GM12878 (cell line): ENCODE data around the gene MARS1. TPM values are rescaled to one million over a fixed set of nuclear protein-coding genes. Genes with fewer than 3 reads are reported as not detected.

Experiments
- ATAC-seq: fragments of 200-7000 bp; cut with Tn5 transposase; 3 replicates; pipeline ENCODE4 v1.9.1; 2020; ENCODE audit warnings: mild to moderate bottlenecking, moderate library complexity
- BruUV-seq: library from RNA; stranded (reverse); fragments of 400-500 nt; replicated peaks from 2 replicates; lab custom pipeline; 2021; lab: Mats Ljungman, UMichigan
- CTCF ChIA-PET: fragments of 300-600 bp; sonication (Branson Sonifier 250); formaldehyde crosslinking; extraction: SDS; loops from one replicate; lab custom pipeline; 2021; ENCODE audit warnings: inconsistent platforms; lab: Yijun Ruan, JAX
- POLR2A ChIA-PET: fragments of 350-600 bp; formaldehyde crosslinking; extraction: SDS; loops from one replicate; lab custom pipeline; 2021; ENCODE audit warnings: inconsistent platforms; lab: Charles Lee
- RAD21 ChIA-PET: fragments of 300-600 bp; sonication (Branson Sonifier 250); formaldehyde crosslinking; loops from one replicate; lab custom pipeline; 2023; ENCODE audit warnings: antibody characterized with exemption; ENCODE audit not compliant: unreplicated experiment; lab: Charles Lee
- SMC1A ChIA-PET: fragments of 300-600 bp; sonication (Branson Sonifier 250); formaldehyde crosslinking; loops from one replicate; lab custom pipeline; 2023; ENCODE audit not compliant: unreplicated experiment, uncharacterized antibody; lab: Charles Lee
- DNase-seq: peaks from one replicate; pipeline ENCODE4 v3.0.0-alpha.2; 2011; ENCODE audit warnings: low read depth, low spot score
- FAIRE-seq: peaks from 3 replicates; lab custom pipeline; 2011; peaks lifted over from hg19 to GRCh38; lab: Jason Lieb, UNC
- H2AFZ ChIP-seq: 2 replicates; pipeline ENCODE4 v1.6.0; 2011; ENCODE audit warnings: low read depth, low read length, control low read depth; ENCODE audit not compliant: control insufficient read depth
- H3K27ac ChIP-seq: 2 replicates; pipeline ENCODE4 v1.5.1; 2011; ENCODE audit warnings: control low read depth; ENCODE audit not compliant: control insufficient read depth, insufficient read depth
- H3K27me3 ChIP-seq, 2 experiments: replicated peaks in 1 of 2; 2 replicates each; pipeline versions ENCODE4 v1.6.0 to v1.6.1; 2011; ENCODE audit warnings: low read length in 1 of 2; ENCODE audit not compliant: control insufficient read depth in 2 of 2, insufficient read depth in 2 of 2
- H3K36me3 ChIP-seq, 2 experiments: 2 replicates each; pipeline ENCODE4 v1.5.1; 2011; ENCODE audit warnings: low read length in 1 of 2; ENCODE audit not compliant: control insufficient read depth in 2 of 2, insufficient read depth in 2 of 2
- H3K4me1 ChIP-seq: 2 replicates; pipeline ENCODE4 v1.6.1; 2011; ENCODE audit warnings: mild to moderate bottlenecking, low read length, moderate library complexity, mixed read lengths; ENCODE audit not compliant: control insufficient read depth, insufficient read depth
- H3K4me2 ChIP-seq: 2 replicates; pipeline ENCODE4 v1.6.0; 2011; ENCODE audit warnings: control low read depth; ENCODE audit not compliant: control insufficient read depth, insufficient read depth
- H3K4me3 ChIP-seq: fragments of 200-600 bp; sonication (generic); 2 replicates; pipeline ENCODE4 v1.5.1; 2016
- H3K79me2 ChIP-seq: 2 replicates; pipeline ENCODE4 v1.6.0; 2011; ENCODE audit warnings: low read length; ENCODE audit not compliant: control insufficient read depth, insufficient read depth
- H3K9ac ChIP-seq: 2 replicates; pipeline ENCODE4 v1.8.0; 2011; ENCODE audit warnings: low read length, control low read depth, mixed read lengths; ENCODE audit not compliant: control insufficient read depth, insufficient read depth
- H3K9me3 ChIP-seq: replicated peaks from 3 replicates; pipeline ENCODE4 v1.5.1; 2011; ENCODE audit warnings: mild to moderate bottlenecking, low read length; ENCODE audit not compliant: control insufficient read depth, insufficient read depth
- H4K20me1 ChIP-seq: 2 replicates; pipeline ENCODE4 v1.6.0; 2011; ENCODE audit not compliant: control insufficient read depth, insufficient read depth
- CBFB ChIP-seq: IDR thresholded peaks from 2 replicates; pipeline ENCODE4 v1.6.1; 2016; ENCODE audit warnings: antibody characterized with exemption, low read depth
- HDAC2 ChIP-seq: fragments of 200-600 bp; sonication (generic); IDR thresholded peaks from 2 replicates; pipeline ENCODE4 v1.6.1; 2017
- MYB ChIP-seq: fragments of 150-350 bp; IDR thresholded peaks from 2 replicates; pipeline ENCODE4 v1.6.1; 2014; ENCODE audit warnings: mild to moderate bottlenecking, low read depth, low read length, borderline replicate concordance
- NR2F1 ChIP-seq: fragments of 450-650 bp; conservative IDR thresholded peaks from 2 replicates; pipeline ENCODE4 v1.6.1; 2017; ENCODE audit warnings: mild to moderate bottlenecking
- SIN3A ChIP-seq: IDR thresholded peaks from 2 replicates; pipeline ENCODE4 v1.6.1; 2012; ENCODE audit warnings: low read depth, low read length, improper control_type of control experiment
- SREBF2 ChIP-seq: IDR thresholded peaks from 2 replicates; pipeline ENCODE4 v1.6.1; 2012; ENCODE audit warnings: mild to moderate bottlenecking, low read length
- SUZ12 ChIP-seq: fragments of 200-600 bp; sonication (generic); IDR thresholded peaks from one replicate; pipeline ENCODE4 v1.6.1; 2018; ENCODE audit warnings: antibody characterized with exemption, mild to moderate bottlenecking; ENCODE audit not compliant: unreplicated experiment
- WGBS: methylation state at CpG from one replicate; pipeline ENCODE4 v1.1.6; 2016; ENCODE audit warnings: low lambda C conversion rate; ENCODE audit not compliant: insufficient replicate concordance, insufficient coverage; ENCODE audit errors: missing lambda C conversion rate; 5-methylcytosine and 5-hydroxymethylcytosine counted together
- in situ Hi-C: fragments of 300-500 bp; cut with MboI; formaldehyde crosslinking; loops from 9 replicates; pipeline ENCODE4 v1.14.3; 2018; ENCODE audit warnings: mixed read lengths
- intact Hi-C: fragments of 100-400 bp; cut with micrococcal nuclease; formaldehyde crosslinking; loops from one replicate; pipeline ENCODE4 v1.14.2; 2022; ENCODE audit not compliant: unreplicated experiment
- polyA plus RNA-seq, 11 experiments: library from polyadenylated mRNA; depleted of rRNA in 4 of 11; unstranded in 6 of 11; stranded (reverse) in 5 of 11; fragments of >200 nt; fragmentation: Nextera tagmentation in 4 of 11; fragmentation: Illumina TruSeq in 1 of 11; extraction: Ambion mirVana in 4 of 11; extraction: Trizol in 1 of 11; gene quantifications; 1 replicate in 1 of 11; 2 replicates in 10 of 11; pipeline versions ENCODE4 v1.2.1 to v1.2.3, GENCODE V29; 2011 to 2016; ENCODE audit warnings: inconsistent platforms in 2 of 11, missing spikeins in 2 of 11, low read depth in 1 of 11
- total RNA-seq, 4 experiments: library from RNA; depleted of rRNA in 3 of 4; stranded (reverse); fragments of >200 nt in 3 of 4; fragmentation: Illumina TruSeq in 1 of 4; extraction: Trizol in 1 of 4; gene quantifications; 2 replicates each; pipeline versions ENCODE4 v1.2.1 to v1.2.3, GENCODE V29; 2013 to 2021
- TF ChIP-seq, protein P1 (sequence below): fragments of 450-650 bp; IDR thresholded peaks from 2 replicates; pipeline ENCODE4 v1.6.1; 2017; ENCODE audit warnings: mild to moderate bottlenecking, low read depth, inconsistent platforms; ENCODE audit not compliant: poor library complexity, severe bottlenecking
- TF ChIP-seq, protein P2 (sequence below), 3 experiments: IDR thresholded peaks in 2 of 3; conservative IDR thresholded peaks in 1 of 3; 2 replicates each; pipeline ENCODE4 v1.5.1; 2011; ENCODE audit warnings: low read depth in 3 of 3, low read length in 3 of 3, mild to moderate bottlenecking in 3 of 3, control low read depth in 2 of 3, moderate library complexity in 2 of 3, inconsistent platforms in 1 of 3, mixed read lengths in 1 of 3; ENCODE audit not compliant: control insufficient read depth in 2 of 3, insufficient read depth in 1 of 3; ENCODE audit errors: extremely low read depth in 1 of 3
- TF ChIP-seq, protein P3 (sequence below): IDR thresholded peaks from 2 replicates; pipeline ENCODE4 v1.6.1; 2011; ENCODE audit warnings: borderline replicate concordance, low read depth, mild to moderate bottlenecking, moderate library complexity, low read length; ENCODE audit not compliant: insufficient read depth, poor library complexity, severe bottlenecking
- TF ChIP-seq, protein P4 (sequence below): fragments of 450-650 bp; IDR thresholded peaks from 2 replicates; pipeline ENCODE4 v1.6.1; 2018; ENCODE audit warnings: mild to moderate bottlenecking, low read depth, moderate library complexity; ENCODE audit not compliant: partially characterized antibody

The MARS1 gene
- total and polyA plus RNA-seq, 10 of the 15 experiments (the other 5 are each of a cell fraction or from before 2014, with no cell fraction given) = 72.3 to 270 (median 153) TPM

DNA sequence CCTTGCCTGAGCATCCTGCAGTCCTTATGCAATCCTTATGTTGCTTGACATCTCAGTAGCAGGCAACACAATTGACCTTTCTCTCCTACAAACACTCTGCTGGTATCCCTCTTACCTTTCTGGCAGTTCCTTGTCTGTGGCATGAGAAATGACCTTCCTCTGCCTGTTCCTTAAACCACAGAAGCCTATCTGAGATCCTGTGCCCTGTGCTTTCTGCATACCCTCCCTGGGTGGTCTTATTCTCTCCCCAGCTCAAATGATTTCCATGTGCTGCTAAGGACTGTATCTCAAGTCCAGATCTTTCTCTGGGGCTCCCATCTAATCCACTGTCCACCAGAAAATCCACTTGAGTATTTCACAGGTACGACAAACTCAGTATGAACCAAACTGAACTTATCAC lies 6.2 kb upstream of the MARS1 start (continued):
- TF ChIP-seq, protein P1, sequence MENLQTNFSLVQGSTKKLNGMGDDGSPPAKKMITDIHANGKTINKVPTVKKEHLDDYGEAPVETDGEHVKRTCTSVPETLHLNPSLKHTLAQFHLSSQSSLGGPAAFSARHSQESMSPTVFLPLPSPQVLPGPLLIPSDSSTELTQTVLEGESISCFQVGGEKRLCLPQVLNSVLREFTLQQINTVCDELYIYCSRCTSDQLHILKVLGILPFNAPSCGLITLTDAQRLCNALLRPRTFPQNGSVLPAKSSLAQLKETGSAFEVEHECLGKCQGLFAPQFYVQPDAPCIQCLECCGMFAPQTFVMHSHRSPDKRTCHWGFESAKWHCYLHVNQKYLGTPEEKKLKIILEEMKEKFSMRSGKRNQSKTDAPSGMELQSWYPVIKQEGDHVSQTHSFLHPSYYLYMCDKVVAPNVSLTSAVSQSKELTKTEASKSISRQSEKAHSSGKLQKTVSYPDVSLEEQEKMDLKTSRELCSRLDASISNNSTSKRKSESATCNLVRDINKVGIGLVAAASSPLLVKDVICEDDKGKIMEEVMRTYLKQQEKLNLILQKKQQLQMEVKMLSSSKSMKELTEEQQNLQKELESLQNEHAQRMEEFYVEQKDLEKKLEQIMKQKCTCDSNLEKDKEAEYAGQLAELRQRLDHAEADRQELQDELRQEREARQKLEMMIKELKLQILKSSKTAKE = no peak
- TF ChIP-seq SREBF2 = no peak
- TF ChIP-seq MYB = no peak
- no peak for TF ChIP-seq HDAC2
- no peak for TF ChIP-seq CBFB
- TF ChIP-seq, protein P2, sequence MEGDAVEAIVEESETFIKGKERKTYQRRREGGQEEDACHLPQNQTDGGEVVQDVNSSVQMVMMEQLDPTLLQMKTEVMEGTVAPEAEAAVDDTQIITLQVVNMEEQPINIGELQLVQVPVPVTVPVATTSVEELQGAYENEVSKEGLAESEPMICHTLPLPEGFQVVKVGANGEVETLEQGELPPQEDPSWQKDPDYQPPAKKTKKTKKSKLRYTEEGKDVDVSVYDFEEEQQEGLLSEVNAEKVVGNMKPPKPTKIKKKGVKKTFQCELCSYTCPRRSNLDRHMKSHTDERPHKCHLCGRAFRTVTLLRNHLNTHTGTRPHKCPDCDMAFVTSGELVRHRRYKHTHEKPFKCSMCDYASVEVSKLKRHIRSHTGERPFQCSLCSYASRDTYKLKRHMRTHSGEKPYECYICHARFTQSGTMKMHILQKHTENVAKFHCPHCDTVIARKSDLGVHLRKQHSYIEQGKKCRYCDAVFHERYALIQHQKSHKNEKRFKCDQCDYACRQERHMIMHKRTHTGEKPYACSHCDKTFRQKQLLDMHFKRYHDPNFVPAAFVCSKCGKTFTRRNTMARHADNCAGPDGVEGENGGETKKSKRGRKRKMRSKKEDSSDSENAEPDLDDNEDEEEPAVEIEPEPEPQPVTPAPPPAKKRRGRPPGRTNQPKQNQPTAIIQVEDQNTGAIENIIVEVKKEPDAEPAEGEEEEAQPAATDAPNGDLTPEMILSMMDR (IDR thresholded peaks at IDR 0.05 in 2 of 3, conservative IDR thresholded peaks at IDR 0.05 in 1 of 3; ENCODE audit: control insufficient read depth in 2 of 3, extremely low read depth in 1 of 3, insufficient read depth in 1 of 3, low read depth in 3 of 3, low read length in 3 of 3) = no peak

DNA sequence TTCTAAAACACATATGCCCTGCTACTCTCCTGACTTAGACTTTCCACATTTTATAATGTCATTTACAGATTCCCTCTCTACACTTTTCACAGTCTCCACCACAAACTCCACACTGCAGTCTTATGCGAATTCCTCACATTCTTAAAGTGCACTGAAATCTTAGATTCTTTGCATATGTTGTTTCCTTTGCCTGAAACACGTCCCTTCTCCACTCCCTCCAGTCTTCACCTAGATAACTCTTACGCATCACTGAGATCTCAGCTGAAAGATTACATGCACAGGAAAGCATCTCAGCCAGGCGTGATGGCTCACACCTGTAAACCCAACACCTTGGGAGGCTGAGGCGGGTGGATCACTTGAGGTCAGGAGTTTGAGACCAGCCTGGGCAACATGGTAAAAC lies 4.4 kb upstream of the MARS1 start:
- peaks cover 12% of the 10 kb centered on the region for H3K79me2 ChIP-seq
- ChIA-PET POLR2A (interaction anchor here (1.0 kb wide), 1 partner anchor 37 kb away, joined by 10 read pairs; no protein-coding TSS in a partner anchor), CTCF (no interaction called here), RAD21 (interaction anchor here (0.6 to 0.7 kb wide), 2 partner anchors 17 to 1367 kb away, joined by 3 to 4 read pairs; partner anchors contain the start of gene RPL41), SMC1A (no interaction called here)
- no peaks in the 10 kb centered on the region for H4K20me1 ChIP-seq
- no peak overlapping the region for H3K9ac ChIP-seq
- FAIRE-seq (no peak), DNase-seq (no peak), ATAC-seq (no peak)
- TF ChIP-seq NR2F1 (no peak), SUZ12 (no peak), SIN3A (no peak)
- TF ChIP-seq, protein P3, sequence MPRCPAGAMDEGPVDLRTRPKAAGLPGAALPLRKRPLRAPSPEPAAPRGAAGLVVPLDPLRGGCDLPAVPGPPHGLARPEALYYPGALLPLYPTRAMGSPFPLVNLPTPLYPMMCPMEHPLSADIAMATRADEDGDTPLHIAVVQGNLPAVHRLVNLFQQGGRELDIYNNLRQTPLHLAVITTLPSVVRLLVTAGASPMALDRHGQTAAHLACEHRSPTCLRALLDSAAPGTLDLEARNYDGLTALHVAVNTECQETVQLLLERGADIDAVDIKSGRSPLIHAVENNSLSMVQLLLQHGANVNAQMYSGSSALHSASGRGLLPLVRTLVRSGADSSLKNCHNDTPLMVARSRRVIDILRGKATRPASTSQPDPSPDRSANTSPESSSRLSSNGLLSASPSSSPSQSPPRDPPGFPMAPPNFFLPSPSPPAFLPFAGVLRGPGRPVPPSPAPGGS = no peak
- TF ChIP-seq, protein P4, sequence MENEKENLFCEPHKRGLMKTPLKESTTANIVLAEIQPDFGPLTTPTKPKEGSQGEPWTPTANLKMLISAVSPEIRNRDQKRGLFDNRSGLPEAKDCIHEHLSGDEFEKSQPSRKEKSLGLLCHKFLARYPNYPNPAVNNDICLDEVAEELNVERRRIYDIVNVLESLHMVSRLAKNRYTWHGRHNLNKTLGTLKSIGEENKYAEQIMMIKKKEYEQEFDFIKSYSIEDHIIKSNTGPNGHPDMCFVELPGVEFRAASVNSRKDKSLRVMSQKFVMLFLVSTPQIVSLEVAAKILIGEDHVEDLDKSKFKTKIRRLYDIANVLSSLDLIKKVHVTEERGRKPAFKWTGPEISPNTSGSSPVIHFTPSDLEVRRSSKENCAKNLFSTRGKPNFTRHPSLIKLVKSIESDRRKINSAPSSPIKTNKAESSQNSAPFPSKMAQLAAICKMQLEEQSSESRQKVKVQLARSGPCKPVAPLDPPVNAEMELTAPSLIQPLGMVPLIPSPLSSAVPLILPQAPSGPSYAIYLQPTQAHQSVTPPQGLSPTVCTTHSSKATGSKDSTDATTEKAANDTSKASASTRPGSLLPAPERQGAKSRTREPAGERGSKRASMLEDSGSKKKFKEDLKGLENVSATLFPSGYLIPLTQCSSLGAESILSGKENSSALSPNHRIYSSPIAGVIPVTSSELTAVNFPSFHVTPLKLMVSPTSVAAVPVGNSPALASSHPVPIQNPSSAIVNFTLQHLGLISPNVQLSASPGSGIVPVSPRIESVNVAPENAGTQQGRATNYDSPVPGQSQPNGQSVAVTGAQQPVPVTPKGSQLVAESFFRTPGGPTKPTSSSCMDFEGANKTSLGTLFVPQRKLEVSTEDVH = no peak
- H3K4me3 ChIP-seq = no peak overlapping the region
- no peak overlapping the region for H2AFZ ChIP-seq
- no peak overlapping the region for H3K4me2 ChIP-seq
- no peak overlapping the region for H3K27ac ChIP-seq
- WGBS = 76% methylated on average over 5 of the region's 5 CpGs
- no TSS peak for BruUV-seq
- no peaks in the 10 kb centered on the region for H3K36me3 ChIP-seq
- peaks cover 23% of the 10 kb centered on the region for H3K4me1 ChIP-seq
- H3K9me3 ChIP-seq = no peaks in the 10 kb centered on the region
- in situ Hi-C loops (no loop called here), intact Hi-C loops (no loop called here)
- no peaks in the 10 kb centered on the region for H3K27me3 ChIP-seq
